SK-N-MC (cell line): ENCODE measurements around the gene TKTL1.

Source experiments
- EZH2 ChIP-seq: fragments of 200-600 bp; sonication (generic); IDR thresholded peaks from one replicate; pipeline ENCODE4 v1.6.1; 2017; ENCODE audit warnings: antibody characterized with exemption
- POLR2AphosphoS5 ChIP-seq: IDR thresholded peaks from 2 replicates; pipeline ENCODE4 v1.6.1; 2012; ENCODE audit warnings: mild to moderate bottlenecking, low read depth, low read length, borderline replicate concordance

- TF ChIP-seq POLR2AphosphoS5, result no peak
- TF ChIP-seq EZH2, result no peak
Observed at GRCh38 chrX:154315416-154315815, 19.8 kb downstream of the TKTL1 start.
